Activated B cell treated with CpG ODN at 0.5 μM for 24 hours (primary cell): ENCODE measurements around the gene PROC. TPM values are rescaled to one million over a fixed set of nuclear protein-coding genes. Genes with fewer than 3 reads are reported as not detected.

Source experiments
- ATAC-seq: fragments of 200-7000 bp; cut with Tn5 transposase; one replicate; pipeline ENCODE4 v1.10.0; 2021; ENCODE audit warnings: low read depth, mild to moderate bottlenecking, moderate library complexity
- CTCF ChIA-PET: fragments of 350-600 bp; sonication (Branson Sonifier 250); formaldehyde crosslinking; loops from one replicate; lab custom pipeline; 2021; ENCODE audit warnings: antibody characterized with exemption; lab: Charles Lee
- POLR2A ChIA-PET: fragments of 350-600 bp; sonication (Branson Sonifier 250); formaldehyde crosslinking; loops from one replicate; lab custom pipeline; 2021; ENCODE audit warnings: antibody characterized with exemption; lab: Charles Lee
- DNase-seq: peaks from one replicate; pipeline ENCODE4 v3.0.0; 2022
- H3K27ac Mint-ChIP-seq: one replicate; pipeline ENCODE4 v1.8.0; 2020; ENCODE audit warnings: mixed read lengths
- H3K27me3 Mint-ChIP-seq: one replicate; pipeline ENCODE4 v1.8.0; 2021; ENCODE audit warnings: mixed read lengths
- H3K36me3 Mint-ChIP-seq: one replicate; pipeline ENCODE4 v1.8.0; 2021; ENCODE audit warnings: low read depth, mixed read lengths
- H3K4me1 Mint-ChIP-seq: one replicate; pipeline ENCODE4 v1.8.0; 2021; ENCODE audit warnings: mixed read lengths
- H3K4me3 Mint-ChIP-seq: one replicate; pipeline ENCODE4 v1.8.0; 2020; ENCODE audit warnings: mild to moderate bottlenecking, mixed read lengths
- H3K9me3 Mint-ChIP-seq: one replicate; pipeline ENCODE4 v1.8.0; 2020; ENCODE audit warnings: mixed read lengths
- CTCF ChIP-seq: fragments of 200-600 bp; IDR thresholded peaks from one replicate; pipeline ENCODE4 v1.8.0; 2022; ENCODE audit warnings: antibody characterized with exemption, mild to moderate bottlenecking
- intact Hi-C: fragments of 100-400 bp; cut with micrococcal nuclease; formaldehyde crosslinking; loops from one replicate; pipeline ENCODE4 v1.15.1; 2024
- total RNA-seq: library from RNA; stranded (reverse); gene quantifications from 2 replicates; pipeline ENCODE4 v1.2.3, GENCODE V29; 2022

Gene PROC
- total RNA-seq, 1 donor from 2014 or later, result not detected

GRCh38 chr2:127376257-127376656, 42.0 kb upstream of the PROC start:
- DNase-seq (no peak), ATAC-seq (no peak)
- no peak overlapping the region for H3K4me3 Mint-ChIP-seq
- CTCF ChIA-PET, result no interaction called here
- H3K4me1 Mint-ChIP-seq, result peaks cover 44% of the 10 kb centered on the region
- POLR2A ChIA-PET, result no interaction called here
- H3K27me3 Mint-ChIP-seq, result no peaks in the 10 kb centered on the region
- H3K9me3 Mint-ChIP-seq, result peaks cover 13% of the 10 kb centered on the region
- no peak for TF ChIP-seq CTCF
- intact Hi-C loops, result no loop called here
- peaks cover 41% of the 10 kb centered on the region for H3K36me3 Mint-ChIP-seq
- no peak overlapping the region for H3K27ac Mint-ChIP-seq

- no peak for TF ChIP-seq CTCF
- Mint-ChIP-seq H3K9me3 (peaks cover 13% of the 10 kb centered on the region), H3K4me3 (no peak overlapping the region), H3K27ac (peak overlapping the region; percentile 43), H3K4me1 (peaks cover 49% of the 10 kb centered on the region), H3K36me3 (peaks cover 33% of the 10 kb centered on the region), H3K27me3 (no peaks in the 10 kb centered on the region)
- DNase-seq (no peak), ATAC-seq (no peak)
- CTCF ChIA-PET, result no interaction called here
- intact Hi-C loops, result no loop called here
- POLR2A ChIA-PET, result no interaction called here
Observed at GRCh38 chr2:127377262-127377661, 41.0 kb upstream of the PROC start.

GRCh38 chr2:127378720-127379119, 39.5 kb upstream of the PROC start:
- no peak for ATAC-seq
- Mint-ChIP-seq H3K9me3 (peaks cover 8% of the 10 kb centered on the region), H3K4me3 (no peak overlapping the region), H3K36me3 (peaks cover 36% of the 10 kb centered on the region), H3K4me1 (peaks cover 58% of the 10 kb centered on the region), H3K27me3 (no peaks in the 10 kb centered on the region), H3K27ac (no peak overlapping the region)
- no peak for TF ChIP-seq CTCF
- ChIA-PET POLR2A (interaction anchor here (0.6 to 1.4 kb wide), 3 partner anchors 11 to 818 kb away, joined by 5 read pairs; no protein-coding TSS in a partner anchor), CTCF (no interaction called here)
- no peak for DNase-seq
- intact Hi-C loops, result no loop called here

GRCh38 chr2:127379712-127380355, 38.4 kb upstream of the PROC start:
- TF ChIP-seq CTCF, result no peak
- DNase-seq, result no peak
- no peak overlapping the region for H3K27ac Mint-ChIP-seq
- H3K4me1 Mint-ChIP-seq, result peaks cover 63% of the 10 kb centered on the region
- H3K27me3 Mint-ChIP-seq, result no peaks in the 10 kb centered on the region
- ATAC-seq, result no peak
- CTCF ChIA-PET, result no interaction called here
- POLR2A ChIA-PET, result no interaction called here
- no peaks in the 10 kb centered on the region for H3K9me3 Mint-ChIP-seq
- intact Hi-C loops, result loop anchor here (2.0 to 10.0 kb wide), 2 partner anchors 13 to 295 kb away; no protein-coding TSS in a partner anchor
- no peak overlapping the region for H3K4me3 Mint-ChIP-seq
- peaks cover 36% of the 10 kb centered on the region for H3K36me3 Mint-ChIP-seq

- no peak overlapping the region for H3K4me3 Mint-ChIP-seq
- peaks cover 33% of the 10 kb centered on the region for H3K36me3 Mint-ChIP-seq
- ChIA-PET POLR2A (interaction anchor here (1.3 kb wide), 1 partner anchor 32 kb away, joined by 3 read pairs; no protein-coding TSS in a partner anchor), CTCF (interaction anchor here (1.4 kb wide), 1 partner anchor 98 kb away, joined by 3 read pairs; no protein-coding TSS in a partner anchor)
- H3K27me3 Mint-ChIP-seq, result no peaks in the 10 kb centered on the region
- H3K4me1 Mint-ChIP-seq, result peaks cover 78% of the 10 kb centered on the region
- no peak overlapping the region for H3K27ac Mint-ChIP-seq
- TF ChIP-seq CTCF, result no peak
- intact Hi-C loops, result loop anchor here (2.0 to 10.0 kb wide), 2 partner anchors 15 to 297 kb away; no protein-coding TSS in a partner anchor
- no peaks in the 10 kb centered on the region for H3K9me3 Mint-ChIP-seq
- DNase-seq (no peak), ATAC-seq (no peak)
Observed at GRCh38 chr2:127381762-127382161, 36.5 kb upstream of the PROC start.
